Stimulated activated CD8-positive, alpha-beta memory T cell treated with anti-CD3 and anti-CD28 coated beads, Interleukin-12 subunit alpha, Interleukin-12 subunit beta, amount 100 ng/mL, for 24 hours (primary cell): Measurements from ENCODE around the gene FAM89B.
"Not testable (repeated sequence)": the region's sequence is repeated elsewhere in the genome, so short reads cannot be mapped to it uniquely, and the experiment has no call there.

Experiments
- DNase-seq: peaks from one replicate; pipeline ENCODE4 v3.0.0-alpha.2; 2020; ENCODE audit errors: extremely low read depth

FAM89B gene

DNA sequence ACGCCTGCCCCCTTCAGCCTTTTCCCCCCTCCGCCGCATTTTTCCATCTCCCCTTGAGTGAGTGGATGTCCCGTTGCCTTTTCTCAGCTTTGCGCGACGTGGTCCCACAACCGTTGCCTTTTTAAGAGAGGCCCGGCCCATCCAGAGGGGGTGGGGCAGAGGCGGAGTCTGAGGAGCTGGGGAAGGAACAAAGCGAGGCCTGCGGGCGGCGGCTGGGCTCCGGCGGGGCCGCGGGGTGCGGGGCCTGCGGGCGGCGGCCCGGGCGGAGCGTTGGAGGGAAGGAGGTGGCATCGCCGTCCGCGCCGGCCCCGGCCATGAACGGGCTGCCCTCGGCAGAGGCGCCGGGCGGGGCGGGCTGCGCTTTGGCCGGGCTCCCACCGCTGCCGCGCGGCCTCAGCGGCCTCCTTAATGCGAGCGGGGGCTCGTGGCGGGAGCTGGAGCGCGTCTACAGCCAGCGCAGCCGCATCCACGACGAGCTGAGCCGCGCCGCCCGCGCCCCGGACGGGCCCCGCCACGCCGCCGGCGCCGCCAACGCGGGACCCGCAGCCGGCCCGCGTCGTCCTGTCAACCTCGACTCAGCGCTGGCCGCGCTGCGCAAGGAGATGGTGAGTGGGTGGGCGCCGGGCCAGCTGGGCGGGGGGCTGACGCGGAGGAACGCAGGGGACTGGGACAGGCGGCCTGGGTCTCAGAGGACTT, at the start of gene FAM89B:
FAM89B (plus strand) TSS at position 183 of the 696 bp plus-strand sequence; CDS start at position 315, 132 bp downstream.
- peak; percentile 68 for DNase-seq

DNA sequence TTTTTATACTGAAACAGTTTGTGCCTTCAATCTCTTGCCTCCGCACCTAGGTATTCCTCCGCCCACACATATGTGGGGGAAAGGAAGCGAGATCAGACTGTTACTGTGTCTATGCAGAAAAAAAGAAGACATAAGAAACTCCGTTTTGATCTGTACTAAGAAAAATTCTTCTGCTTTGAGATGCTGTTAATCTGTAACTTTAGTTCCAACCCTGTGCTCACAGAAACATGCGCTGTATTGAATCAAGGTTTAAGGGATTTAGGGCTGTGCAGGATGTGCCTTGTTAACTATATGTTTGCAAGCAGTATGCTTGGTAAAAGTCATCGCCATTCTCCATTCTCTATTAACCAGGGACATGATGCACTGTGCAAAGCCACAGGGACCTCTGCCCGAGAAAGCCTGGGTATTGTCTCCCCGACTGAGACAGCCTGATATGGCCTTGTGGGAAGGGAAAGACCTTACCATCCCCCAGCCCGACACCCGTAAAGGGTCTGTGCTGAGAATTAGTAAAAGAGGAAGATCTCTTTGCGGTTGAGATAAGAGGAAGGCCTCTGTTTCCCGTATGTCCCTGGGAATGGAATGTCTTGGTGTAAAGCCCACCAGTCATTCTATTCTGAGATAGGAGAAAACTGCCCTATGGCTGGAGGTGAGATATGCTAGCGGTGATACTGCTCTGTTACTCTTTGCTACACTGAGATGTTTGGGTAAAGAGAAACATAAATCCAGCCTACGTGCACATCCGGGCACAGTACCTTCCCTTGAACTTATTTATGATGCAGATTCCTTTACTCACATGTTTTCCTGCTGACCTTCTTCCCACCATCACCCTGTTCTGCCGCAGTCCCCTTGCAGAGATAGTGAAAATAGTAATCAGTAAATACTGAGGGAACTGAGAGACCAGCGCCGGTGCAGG, 49.4 kb upstream of the FAM89B start:
- not testable (repeated sequence) for DNase-seq

DNA sequence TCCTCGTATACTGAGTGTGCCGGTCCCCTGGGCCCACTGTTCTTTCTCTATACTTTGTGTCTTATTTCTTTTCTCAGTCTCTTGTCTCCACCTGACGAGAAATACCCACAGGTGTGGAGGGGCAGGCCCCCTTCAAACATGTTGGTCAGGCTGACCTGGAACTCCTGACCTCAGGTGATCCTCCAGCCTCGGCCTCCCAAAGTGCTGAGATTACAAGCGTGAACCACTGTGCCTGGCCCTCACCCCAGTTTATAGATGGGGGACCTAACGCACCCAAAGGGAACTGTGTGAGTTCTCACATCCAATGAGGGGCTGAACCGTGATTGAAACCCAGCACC, 48.7 kb upstream of the FAM89B start:
- DNase-seq, result not testable (repeated sequence)

DNA sequence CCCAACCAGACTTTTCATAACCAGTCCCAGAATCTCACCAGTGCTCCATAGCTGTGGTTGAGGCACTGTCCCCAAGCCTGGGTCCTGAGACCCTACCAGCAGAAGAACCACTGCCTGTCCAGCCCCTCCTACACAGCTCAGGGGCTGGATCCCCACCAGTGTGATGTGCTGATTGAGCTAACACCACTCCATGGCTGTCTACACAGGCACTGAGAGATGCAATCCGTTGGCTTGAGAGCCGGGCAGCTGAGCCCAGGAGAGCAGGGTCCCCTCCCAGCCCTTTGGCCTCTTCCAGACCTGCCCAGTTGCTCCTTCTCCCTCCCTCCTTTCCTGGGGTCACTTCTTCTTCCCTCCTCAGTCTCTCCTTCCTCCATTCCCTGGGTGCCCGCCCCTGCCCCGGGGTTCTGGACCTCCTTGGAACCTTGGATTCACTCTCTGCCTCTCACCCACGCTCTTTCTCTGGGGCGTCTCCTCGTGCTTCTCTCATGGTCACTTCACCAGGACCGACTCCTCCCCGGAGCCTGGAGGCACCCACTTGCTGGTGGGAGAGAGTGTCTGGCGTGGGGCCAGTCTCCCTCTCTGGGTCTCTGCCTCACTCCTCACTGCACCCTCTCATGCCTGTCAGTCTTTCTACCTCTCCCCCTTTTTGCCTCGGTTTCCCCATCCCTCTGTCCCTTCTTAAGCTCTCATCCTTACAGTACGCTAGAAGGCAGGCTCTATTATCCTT, 48.2 kb upstream of the FAM89B start:
- DNase-seq, result no peak

DNA sequence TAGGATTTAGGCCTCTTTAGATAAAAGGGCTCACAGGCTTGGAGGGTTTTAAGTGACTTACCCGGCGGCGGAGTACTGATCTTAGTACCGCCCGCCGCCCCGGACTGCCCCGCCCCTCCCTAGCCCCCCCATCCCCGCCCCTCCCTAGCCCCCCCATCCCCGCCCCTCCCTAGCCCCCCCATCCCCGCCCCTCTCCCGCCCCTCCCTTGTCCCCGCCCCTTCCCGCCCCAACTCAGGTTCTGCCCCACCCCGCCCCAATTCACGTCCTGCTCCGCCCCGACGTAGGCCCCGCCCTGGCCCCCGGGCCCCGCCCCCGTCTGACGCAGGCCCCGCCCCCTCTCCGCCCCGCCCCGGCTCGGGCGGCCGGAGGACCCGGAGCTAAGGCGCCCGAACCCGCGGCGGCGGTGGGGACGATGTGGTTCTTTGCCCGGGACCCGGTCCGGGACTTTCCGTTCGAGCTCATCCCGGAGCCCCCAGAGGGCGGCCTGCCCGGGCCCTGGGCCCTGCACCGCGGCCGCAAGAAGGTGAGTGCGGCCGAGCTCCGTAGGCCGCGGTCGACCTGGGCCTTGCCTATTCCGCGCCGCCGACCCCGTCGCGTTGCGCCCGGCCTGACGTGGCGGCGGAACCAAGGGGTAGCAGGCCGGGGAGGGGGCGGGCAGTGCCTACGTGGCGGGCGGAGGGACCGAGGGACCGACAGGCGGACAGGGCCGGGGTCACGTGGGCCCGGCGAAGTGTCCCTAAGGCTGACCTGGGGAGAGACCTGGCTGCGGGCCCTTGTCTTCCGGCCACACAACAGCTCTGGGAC, 47.4 kb upstream of the FAM89B start, which contains the start of gene SCYL1:
SCYL1 (plus strand) TSS at position 343 of the 805 bp plus-strand sequence; CDS start at position 414, 71 bp downstream.
- DNase-seq, result peak; percentile 58

DNA sequence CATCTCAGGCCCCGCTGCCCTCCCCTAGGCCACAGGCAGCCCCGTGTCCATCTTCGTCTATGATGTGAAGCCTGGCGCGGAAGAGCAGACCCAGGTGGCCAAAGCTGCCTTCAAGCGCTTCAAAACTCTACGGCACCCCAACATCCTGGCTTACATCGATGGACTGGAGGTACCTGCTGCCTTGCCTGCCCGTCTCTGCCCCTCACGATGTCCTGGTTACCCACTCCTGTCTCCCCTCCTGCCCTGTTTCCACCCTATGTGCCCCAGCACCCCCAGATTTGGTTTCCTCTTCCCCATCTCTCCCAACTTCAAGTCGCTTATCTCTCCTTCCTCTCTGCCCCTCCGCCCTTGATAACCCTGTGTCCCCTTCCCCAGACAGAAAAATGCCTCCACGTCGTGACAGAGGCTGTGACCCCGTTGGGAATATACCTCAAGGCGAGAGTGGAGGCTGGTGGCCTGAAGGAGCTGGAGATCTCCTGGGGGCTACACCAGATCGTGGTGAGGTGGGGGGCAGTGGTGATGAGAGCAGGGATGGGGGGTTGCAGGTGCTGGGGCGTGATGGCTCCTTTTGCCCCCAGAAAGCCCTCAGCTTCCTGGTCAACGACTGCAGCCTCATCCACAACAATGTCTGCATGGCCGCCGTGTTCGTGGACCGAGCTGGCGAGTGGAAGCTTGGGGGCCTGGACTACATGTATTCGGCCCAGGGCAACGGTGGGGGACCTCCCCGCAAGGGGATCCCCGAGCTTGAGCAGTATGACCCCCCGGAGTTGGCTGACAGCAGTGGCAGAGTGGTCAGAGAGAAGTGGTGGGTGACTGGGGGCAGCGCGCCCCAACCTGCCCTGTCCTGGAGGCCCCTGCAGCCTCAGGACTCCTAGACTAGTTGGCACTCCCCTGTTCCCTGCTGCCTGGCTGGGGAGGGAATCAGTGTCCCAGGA, 46.5 kb upstream of the FAM89B start:
- DNase-seq, result no peak

DNA sequence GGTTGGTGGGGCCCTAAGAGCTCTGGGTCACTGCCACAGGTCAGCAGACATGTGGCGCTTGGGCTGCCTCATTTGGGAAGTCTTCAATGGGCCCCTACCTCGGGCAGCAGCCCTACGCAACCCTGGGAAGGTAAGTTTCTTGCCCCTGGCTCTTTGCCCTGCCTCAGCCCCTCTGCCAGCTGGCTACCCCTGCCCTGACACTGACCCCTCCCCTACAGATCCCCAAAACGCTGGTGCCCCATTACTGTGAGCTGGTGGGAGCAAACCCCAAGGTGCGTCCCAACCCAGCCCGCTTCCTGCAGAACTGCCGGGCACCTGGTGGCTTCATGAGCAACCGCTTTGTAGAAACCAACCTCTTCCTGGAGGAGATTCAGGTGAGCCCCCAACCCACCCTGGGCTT, 45.6 kb upstream of the FAM89B start:
- DNase-seq, result no peak

DNA sequence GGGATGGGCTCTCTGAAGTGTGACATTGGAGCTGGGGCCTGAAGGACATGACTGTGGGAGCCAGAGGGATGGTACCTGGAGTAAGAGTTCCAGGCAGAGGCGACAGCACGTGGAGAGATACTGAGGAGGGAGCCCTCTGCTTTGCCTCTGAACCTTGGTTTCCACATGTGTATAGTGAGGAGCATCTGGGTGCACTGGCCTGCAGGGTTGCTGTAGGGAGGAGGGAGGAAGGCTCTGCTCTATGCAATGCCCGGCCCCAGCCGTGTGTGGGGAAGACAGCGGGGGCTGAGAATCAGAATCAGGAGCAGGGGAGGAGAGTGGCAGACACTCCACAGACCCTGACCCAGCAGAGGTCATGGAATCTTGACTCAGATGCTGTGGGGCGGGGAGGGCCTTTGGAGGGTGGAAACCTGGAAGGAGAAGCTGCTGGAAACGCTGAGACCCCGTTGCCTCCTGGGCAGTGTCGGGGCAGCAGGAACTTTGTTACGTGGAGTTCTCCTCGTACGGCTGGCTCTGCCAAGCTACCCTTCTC, 43.5 kb upstream of the FAM89B start:
- DNase-seq, result no peak

DNA sequence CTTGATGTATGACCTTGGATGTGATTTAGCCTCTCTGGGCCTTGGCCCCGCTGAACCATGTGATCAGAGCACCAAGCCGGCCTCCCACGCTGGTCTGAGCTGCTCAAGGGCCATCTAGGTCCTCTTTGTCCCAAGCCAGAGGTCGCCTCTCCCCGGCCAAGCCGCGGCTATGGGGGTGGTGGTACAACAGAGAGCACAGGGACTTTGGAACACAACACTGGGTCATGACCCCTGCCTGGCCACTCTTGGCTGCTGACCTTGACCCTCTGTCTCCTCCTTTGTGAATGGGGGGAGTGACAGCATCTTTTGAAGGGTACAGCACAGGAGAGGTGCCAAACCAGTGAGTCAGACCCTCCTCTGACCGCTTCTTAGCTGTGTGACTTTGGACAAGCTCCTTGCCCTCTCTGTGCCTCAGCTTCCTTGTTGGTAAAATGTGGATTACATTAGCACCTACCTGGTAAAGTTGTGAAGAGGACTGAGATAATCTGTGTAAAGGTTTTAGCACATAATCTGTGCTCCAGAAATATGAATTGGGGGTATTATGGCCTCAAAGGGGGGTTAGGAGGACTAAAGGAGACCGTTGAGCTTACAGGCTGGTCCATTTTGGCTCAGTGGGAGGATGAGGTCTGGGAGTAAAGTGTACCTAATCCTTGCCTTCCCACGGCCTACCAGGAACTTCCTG, 42.7 kb upstream of the FAM89B start:
- DNase-seq, result no peak

DNA sequence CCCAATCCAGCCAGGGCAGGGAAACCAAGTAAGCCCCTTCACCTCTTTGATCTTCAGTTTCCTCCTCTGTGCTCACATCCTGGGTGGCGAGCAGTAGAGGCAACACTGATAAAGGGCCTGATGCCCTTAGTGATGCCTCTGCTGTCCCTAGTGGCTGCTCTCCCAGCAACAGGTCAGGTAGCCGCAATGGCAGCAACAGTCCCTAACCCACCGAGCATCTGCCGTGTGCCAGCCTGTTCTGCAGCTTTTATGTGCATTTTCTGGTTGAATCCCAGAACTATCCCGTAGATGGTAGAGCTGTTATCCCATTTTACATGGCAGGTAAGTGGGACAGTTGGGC, 42.2 kb upstream of the FAM89B start:
- DNase-seq, result no peak

DNA sequence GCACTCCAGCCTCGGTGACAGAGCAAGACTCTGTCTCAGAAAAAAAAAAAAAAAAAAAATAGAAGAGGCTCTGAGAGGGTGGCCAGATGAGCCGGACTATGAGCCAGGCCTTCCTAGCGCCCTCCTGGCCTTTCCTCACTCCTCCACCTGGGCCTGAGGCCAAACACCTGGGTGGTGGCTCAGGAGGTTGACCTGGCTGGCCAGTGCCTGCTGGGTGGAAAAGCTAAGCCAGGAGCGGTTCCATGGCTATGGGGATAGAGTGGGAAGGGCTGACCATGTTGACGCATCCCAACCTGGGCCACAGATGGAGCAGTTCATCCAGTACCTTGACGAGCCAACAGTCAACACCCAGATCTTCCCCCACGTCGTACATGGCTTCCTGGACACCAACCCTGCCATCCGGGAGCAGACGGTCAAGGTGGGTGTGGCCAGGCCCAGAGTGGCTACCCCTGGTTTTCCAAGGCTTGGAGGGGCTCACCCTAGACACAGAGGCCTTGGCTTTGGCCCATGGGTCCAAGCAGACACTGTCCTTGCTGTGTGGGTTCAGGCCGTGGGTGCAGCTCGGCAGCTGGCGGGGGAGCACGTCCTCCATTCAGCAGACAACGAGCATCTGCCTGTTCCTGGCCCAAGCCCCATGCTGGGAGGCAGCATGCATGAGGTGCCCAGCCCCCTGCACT, 39.8 kb upstream of the FAM89B start:
- no peak for DNase-seq

DNA sequence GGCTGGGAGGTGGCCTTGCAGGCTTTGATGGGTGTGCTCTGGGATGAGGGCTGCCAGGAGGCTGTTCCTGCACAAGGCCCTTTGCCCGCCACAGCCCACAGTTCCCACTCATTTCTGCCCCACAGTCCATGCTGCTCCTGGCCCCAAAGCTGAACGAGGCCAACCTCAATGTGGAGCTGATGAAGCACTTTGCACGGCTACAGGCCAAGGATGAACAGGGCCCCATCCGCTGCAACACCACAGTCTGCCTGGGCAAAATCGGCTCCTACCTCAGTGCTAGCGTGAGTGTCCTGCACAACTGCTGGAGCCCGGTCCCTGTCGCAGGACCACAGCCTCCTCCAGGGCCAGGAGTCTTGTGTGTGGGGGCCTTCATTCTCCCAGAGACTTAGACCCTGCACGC, 37.2 kb upstream of the FAM89B start:
- no peak for DNase-seq

DNA sequence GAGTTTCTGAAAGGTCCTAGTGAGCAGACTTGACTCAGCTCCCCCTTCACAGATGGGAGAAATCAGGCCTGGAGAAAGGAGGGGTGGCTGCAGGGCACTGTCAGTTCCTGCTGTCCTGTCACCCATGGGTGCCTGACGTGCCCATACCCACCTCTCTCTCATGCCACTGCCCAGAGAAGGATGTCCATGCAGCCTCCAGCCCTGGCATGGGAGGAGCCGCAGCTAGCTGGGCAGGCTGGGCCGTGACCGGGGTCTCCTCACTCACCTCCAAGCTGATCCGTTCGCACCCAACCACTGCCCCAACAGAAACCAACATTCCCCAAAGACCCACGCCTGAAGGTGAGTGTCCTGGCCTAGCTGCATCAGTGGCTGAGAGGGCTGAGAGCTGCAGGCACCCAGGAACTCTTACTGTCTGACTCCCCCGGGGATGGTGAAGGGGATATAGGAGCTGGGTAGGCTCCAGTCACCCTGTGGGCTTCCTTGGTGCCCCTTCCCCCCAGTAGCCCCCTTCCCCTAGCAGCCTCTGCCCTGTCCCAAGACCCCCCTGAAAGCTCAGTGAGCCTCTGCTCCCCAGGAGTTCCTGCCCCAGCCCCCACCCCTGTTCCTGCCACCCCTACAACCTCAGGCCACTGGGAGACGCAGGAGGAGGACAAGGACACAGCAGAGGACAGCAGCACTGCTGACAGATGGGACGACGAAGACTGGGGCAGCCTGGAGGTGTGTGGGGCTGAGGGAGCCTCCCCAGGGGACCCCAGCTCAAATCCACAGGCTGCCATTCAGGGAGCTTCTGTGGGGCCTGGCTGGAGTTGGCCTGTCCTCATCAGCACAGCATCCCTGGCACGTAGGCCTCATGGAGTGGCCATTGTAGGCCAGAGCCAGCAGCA, 35.7 kb upstream of the FAM89B start:
- DNase-seq, result no peak

DNA sequence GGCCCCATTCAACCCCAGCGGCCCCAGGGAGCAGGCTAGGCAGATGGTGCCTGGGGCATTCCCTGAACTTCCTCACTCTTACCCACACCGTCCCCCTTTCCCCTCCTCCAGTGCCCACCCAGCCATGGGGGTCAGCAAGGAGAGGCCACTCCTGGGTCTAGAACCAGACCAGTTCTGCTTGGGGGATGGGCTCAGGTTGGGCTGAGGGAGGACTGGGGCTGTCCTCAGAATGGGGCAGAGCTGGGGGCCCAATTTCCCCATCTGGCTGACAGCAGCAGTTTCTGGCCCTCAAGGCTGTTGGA, 35.1 kb upstream of the FAM89B start:
- no peak for DNase-seq

DNA sequence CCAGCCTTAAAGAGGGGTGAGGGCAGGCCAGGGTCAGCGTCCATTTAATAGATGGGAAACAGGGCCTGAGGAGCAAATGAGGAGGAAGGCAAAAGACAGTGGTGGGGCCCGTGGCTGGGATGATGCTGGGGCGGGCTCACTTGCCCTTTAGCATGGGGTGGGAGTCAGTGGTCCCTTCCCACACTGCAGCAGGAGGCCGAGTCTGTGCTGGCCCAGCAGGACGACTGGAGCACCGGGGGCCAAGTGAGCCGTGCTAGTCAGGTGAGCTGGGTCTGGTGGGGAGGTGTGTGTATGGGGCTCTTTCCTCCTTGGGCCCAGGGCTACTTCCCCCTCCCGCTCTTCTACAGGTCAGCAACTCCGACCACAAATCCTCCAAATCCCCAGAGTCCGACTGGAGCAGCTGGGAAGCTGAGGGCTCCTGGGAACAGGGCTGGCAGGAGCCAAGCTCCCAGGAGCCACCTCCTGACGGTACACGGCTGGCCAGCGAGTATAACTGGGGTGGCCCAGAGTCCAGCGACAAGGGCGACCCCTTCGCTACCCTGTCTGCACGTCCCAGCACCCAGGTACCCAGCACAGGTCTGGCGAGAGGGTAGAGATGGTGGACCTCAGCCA, 34.6 kb upstream of the FAM89B start:
- no peak for DNase-seq

DNA sequence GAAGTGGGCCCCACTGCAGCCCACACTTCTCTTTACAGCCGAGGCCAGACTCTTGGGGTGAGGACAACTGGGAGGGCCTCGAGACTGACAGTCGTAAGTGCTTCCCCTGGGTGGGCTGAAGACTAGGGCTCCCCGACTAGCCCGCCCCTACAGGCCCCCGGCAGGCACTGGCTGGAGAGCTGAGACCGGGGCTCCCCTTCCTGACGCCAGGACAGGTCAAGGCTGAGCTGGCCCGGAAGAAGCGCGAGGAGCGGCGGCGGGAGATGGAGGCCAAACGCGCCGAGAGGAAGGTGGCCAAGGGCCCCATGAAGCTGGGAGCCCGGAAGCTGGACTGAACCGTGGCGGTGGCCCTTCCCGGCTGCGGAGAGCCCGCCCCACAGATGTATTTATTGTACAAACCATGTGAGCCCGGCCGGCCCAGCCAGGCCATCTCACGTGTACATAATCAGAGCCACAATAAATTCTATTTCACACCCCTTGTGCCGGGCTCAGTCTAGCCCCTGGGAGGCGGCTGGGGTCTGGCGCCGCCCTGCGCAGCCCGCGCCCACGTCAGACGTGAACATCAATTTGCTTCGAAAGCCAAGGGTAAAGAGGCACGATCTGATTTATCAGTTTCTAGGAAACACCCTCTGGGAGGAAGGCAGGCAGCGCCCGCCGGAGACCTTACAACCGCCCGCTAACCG, 34.0 kb upstream of the FAM89B start:
- no peak for DNase-seq
